Lung (tissue), 12 donors: ENCODE data around the gene IDI1. TPM values are rescaled to one million over a fixed set of nuclear protein-coding genes. Genes with fewer than 3 reads are reported as not detected.

Source experiments
- ATAC-seq: fragments of 200-7000 bp; cut with Tn5 transposase; one replicate; pipeline ENCODE4 v1.9.1; 2020; ENCODE audit warnings: moderate number of reproducible peaks; ENCODE audit not compliant: insufficient read depth, low FRiP score
- DNase-seq, 3 donors: peaks; one replicate each; pipeline ENCODE4 v3.0.0-alpha.2; 2013 to 2017
- H3K27ac ChIP-seq, 2 donors: one replicate each; pipeline ENCODE4 v1.5.1; 2013; ENCODE audit warnings: mild to moderate bottlenecking in 2 of 2, moderate library complexity in 2 of 2, control low read depth in 1 of 2, inconsistent platforms in 1 of 2, low read depth in 1 of 2, low read length in 1 of 2
- H3K27me3 ChIP-seq, 3 donors: one replicate each; pipeline ENCODE4 v1.5.1; 2013; ENCODE audit warnings: low read length in 2 of 3; ENCODE audit not compliant: control insufficient read depth in 3 of 3, insufficient read depth in 3 of 3
- H3K36me3 ChIP-seq, 4 donors: one replicate each; pipeline ENCODE4 v1.5.1; 2013; ENCODE audit warnings: low read length in 4 of 4, mild to moderate bottlenecking in 1 of 4, moderate library complexity in 1 of 4; ENCODE audit not compliant: control insufficient read depth in 4 of 4, insufficient read depth in 4 of 4
- H3K4me1 ChIP-seq, 5 donors: one replicate each; pipeline ENCODE4 v1.5.1; 2013; ENCODE audit warnings: low read length in 5 of 5, mild to moderate bottlenecking in 2 of 5, moderate library complexity in 1 of 5; ENCODE audit not compliant: control insufficient read depth in 5 of 5, insufficient read depth in 5 of 5
- H3K4me3 ChIP-seq: one replicate; pipeline ENCODE4 v1.5.1; 2013; ENCODE audit warnings: mild to moderate bottlenecking, control low read depth, moderate library complexity
- H3K9ac ChIP-seq, 2 donors: one replicate each; pipeline ENCODE4 v1.5.1; 2013; ENCODE audit warnings: low read length in 2 of 2, control low read depth in 1 of 2; ENCODE audit not compliant: insufficient read depth in 1 of 2
- H3K9me3 ChIP-seq, 4 donors: one replicate each; pipeline ENCODE4 v1.5.1; 2013; ENCODE audit warnings: low read length in 3 of 4, mild to moderate bottlenecking in 1 of 4, moderate library complexity in 1 of 4; ENCODE audit not compliant: control insufficient read depth in 4 of 4, insufficient read depth in 3 of 4
- WGBS, 2 donors: extraction: QIAGEN DNeasy Blood & Tissue Kit; methylation state at CpG; one replicate each; pipeline ENCODE4 v1.1.7; 2013; 5-methylcytosine and 5-hydroxymethylcytosine counted together
- polyA plus RNA-seq, 2 donors: library from polyadenylated mRNA; stranded (reverse); fragments of 200-250 nt; gene quantifications; one replicate each; pipeline ENCODE4 v1.2.1, GENCODE V29; 2013
- total RNA-seq, 2 donors: library from RNA; depleted of rRNA in 1 of 2; stranded (reverse); fragments of >200 nt in 1 of 2; gene quantifications; one replicate each; pipeline ENCODE4 v1.2.1, GENCODE V29; 2014 to 2021
- TF ChIP-seq, protein P1 (sequence below): IDR thresholded peaks from 2 replicates; pipeline ENCODE4 v1.5.1; 2012; ENCODE audit warnings: mild to moderate bottlenecking; ENCODE audit errors: control extremely low read depth, extremely low read depth
- donor health status: control.
- donor health status: control.
- donor health status: Bipolar disorder and iron deficiency.
- donor health status: healthy.
- donor health status: DM: yes; HTN: yes; CAD: no.

Gene IDI1
- total and polyA plus RNA-seq, 4 donors: 44.4 to 173 (median 91.4) TPM

DNA sequence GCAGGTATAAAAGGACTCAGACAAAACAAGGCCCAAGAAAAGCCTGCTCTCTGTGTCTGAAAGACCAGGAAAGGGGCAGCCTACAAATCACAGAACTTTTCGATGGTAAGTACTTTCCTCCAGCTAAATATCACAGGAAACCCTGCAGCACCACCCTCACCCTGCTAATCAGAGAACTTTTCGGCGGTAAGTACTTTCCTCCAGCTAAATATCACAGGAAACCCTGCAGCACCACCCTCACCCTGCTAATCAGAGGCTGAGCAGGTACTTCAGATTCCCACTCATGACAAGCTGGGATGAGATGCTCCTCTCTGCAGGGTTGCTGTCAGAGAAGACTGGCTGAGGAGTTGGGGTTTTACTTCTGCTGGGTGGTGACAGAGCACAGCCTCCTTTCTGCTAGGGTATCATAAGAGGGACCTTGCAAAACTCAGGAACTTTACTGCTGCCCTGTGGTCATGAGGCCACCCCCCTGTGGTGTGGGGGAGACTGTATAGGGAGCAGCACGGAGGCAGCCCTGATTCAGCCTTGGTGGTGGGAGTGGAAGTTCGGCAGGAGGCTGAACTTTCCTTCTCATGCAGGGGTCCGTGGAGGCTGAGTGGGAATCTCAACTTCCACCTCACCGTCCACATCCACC is 14.4 kb upstream of the IDI1 start:
- 30 to 66% methylated on average over 7 of the region's 7 CpGs for WGBS, 2 donors
- no peaks in the 10 kb centered on the region for H3K9me3 ChIP-seq
- peaks cover 0 to 18% (median 0%) of the 10 kb centered on the region in 5 donors for H3K4me1 ChIP-seq
- H3K36me3 ChIP-seq: peaks cover 0 to 3% (median 1%) of the 10 kb centered on the region in 4 donors
- H3K9ac ChIP-seq: no peak overlapping the region
- no peak overlapping the region for H3K4me3 ChIP-seq
- ATAC-seq (no peak), DNase-seq (no peak)
- no peak overlapping the region for H3K27ac ChIP-seq
- no peaks in the 10 kb centered on the region for H3K27me3 ChIP-seq
- TF ChIP-seq, protein P1, sequence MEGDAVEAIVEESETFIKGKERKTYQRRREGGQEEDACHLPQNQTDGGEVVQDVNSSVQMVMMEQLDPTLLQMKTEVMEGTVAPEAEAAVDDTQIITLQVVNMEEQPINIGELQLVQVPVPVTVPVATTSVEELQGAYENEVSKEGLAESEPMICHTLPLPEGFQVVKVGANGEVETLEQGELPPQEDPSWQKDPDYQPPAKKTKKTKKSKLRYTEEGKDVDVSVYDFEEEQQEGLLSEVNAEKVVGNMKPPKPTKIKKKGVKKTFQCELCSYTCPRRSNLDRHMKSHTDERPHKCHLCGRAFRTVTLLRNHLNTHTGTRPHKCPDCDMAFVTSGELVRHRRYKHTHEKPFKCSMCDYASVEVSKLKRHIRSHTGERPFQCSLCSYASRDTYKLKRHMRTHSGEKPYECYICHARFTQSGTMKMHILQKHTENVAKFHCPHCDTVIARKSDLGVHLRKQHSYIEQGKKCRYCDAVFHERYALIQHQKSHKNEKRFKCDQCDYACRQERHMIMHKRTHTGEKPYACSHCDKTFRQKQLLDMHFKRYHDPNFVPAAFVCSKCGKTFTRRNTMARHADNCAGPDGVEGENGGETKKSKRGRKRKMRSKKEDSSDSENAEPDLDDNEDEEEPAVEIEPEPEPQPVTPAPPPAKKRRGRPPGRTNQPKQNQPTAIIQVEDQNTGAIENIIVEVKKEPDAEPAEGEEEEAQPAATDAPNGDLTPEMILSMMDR: no peak

DNA sequence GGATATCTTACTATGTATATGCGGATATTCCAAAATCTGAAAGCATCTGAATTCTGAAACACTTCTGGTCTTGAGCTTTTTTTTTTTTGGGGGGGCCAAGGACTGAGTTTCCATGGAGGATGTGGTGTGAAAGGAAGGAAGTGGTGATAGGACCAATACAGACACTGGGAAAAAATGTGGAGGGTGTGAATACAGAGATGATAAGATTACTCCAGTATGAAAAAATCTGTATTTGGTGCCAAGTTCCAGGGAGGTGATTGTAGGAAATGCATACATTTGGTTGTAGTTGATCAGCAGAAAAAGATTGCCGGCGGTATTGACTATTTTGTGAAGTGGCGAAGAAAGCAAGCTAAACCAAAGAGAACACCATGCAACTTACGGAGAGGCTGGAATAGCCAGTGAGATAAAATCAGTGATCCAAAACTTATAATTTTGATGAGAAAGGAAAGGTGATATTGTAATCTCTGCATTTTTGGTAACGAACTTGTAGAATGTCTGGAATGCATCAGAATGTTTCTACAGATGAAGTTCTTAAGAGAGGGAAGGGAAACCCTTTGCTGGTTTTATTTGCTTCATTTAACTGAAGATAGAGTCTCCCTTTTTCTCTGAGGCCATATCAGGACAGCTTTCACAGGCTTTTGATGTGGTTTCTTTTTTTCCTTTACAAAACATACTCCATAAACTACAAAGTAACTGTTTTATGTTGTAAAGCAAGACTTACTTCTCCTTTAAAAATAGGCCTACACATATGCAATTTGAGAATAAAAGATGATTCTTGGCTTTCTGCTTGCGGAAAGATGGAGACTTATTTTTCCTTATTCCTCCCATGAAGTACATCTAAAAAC is 13.2 kb upstream of the IDI1 start:
- Histone ChIP-seq H3K9ac (no peak overlapping the region), H3K27ac (no peak overlapping the region), H3K27me3 (no peaks in the 10 kb centered on the region), H3K36me3 (peaks cover 0 to 3% (median 1%) of the 10 kb centered on the region in 4 donors), H3K4me1 (peaks cover 4 to 24% (median 6%) of the 10 kb centered on the region in 5 donors), H3K9me3 (no peaks in the 10 kb centered on the region), H3K4me3 (no peak overlapping the region)
- WGBS, 2 donors: 85 to 89% methylated on average over 7 of the region's 7 CpGs
- DNase-seq (no peak), ATAC-seq (no peak)
- TF ChIP-seq, protein P1: no peak

DNA sequence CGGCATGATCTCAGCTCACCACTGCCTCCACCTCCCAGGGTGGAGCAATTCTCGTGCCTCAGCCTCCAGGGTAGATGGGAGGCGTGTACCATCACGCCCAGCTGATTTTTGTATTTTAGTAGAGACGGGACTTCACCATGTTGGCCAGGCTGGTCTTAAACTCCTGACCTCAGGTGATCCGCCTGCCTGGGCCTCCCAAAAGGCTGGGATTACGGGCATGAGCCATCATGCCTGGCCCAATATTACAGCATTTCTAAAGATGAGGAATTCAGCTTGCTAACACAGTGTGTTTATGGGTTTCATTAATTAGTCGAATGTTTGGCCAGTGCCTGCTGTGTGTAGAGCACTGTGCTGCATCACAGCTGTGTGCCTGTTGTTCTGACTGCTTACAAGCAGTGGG is 11.0 kb upstream of the IDI1 start:
- H3K27ac ChIP-seq: no peak overlapping the region
- DNase-seq: no peak
- H3K9ac ChIP-seq: no peak overlapping the region
- no peak overlapping the region for H3K4me3 ChIP-seq
- WGBS, 2 donors: 91 to 96% methylated on average over 8 of the region's 8 CpGs
- H3K36me3 ChIP-seq: peaks cover 0 to 4% (median 2%) of the 10 kb centered on the region in 4 donors
- H3K27me3 ChIP-seq: no peaks in the 10 kb centered on the region
- no peaks in the 10 kb centered on the region for H3K9me3 ChIP-seq
- peaks cover 5 to 27% (median 9%) of the 10 kb centered on the region in 5 donors for H3K4me1 ChIP-seq
- no peak for ATAC-seq
- TF ChIP-seq, protein P1: no peak
